ENCODE measurements around the gene NR2C2. TPM values are rescaled to one million over a fixed set of nuclear protein-coding genes. Genes with fewer than 3 reads are reported as not detected.

Gene NR2C2
- total RNA-seq, 2 donors from 2014 or later, result 54.4 to 60.8 TPM

GRCh38 chr3:15064835-15065549 lies 117.6 kb downstream of the NR2C2 start, which contains the start of gene MRPS25:
TSS of gene MRPS25 (minus strand) at chr3:15065315. CDS start at chr3:15065194, 121 bp downstream.
- peak; percentile 96 for DNase-seq
- no peak within 1 kb of the TSS for H3K27ac ChIP-seq (ENCODE audit: low read depth, low read length)
- H3K4me1 ChIP-seq (ENCODE audit: control insufficient read depth, insufficient read depth, low read length), result peaks cover 5% of the 10 kb centered on the region
- peak within 1 kb of the TSS; percentile 93 for H3K4me3 Mint-ChIP-seq
- no peaks in the 10 kb centered on the region for H3K27me3 ChIP-seq (ENCODE audit: control insufficient read depth, insufficient read depth, low read length, poor library complexity, severe bottlenecking)
- H3K4me1 Mint-ChIP-seq, result peaks cover 32% of the 10 kb centered on the region
- H3K9ac ChIP-seq (ENCODE audit: extremely low read depth, low read length, poor library complexity, severe bottlenecking), result peak within 1 kb of the TSS; percentile 90
- H3K27ac Mint-ChIP-seq, result peak within 1 kb of the TSS; percentile 96
- peaks cover 15% of the 10 kb centered on the region for H3K36me3 Mint-ChIP-seq (ENCODE audit: low read depth)
- H3K4me3 ChIP-seq (ENCODE audit: low read length), result peak within 1 kb of the TSS; percentile 96
- peaks cover 9% of the 10 kb centered on the region for H3K36me3 ChIP-seq (ENCODE audit: control insufficient read depth, insufficient read depth, low read length)
- H3K9me3 Mint-ChIP-seq, result peaks cover 11% of the 10 kb centered on the region
- H3K9me3 ChIP-seq (ENCODE audit: control insufficient read depth, low read length), result peaks cover 9% of the 10 kb centered on the region
- H3K27me3 Mint-ChIP-seq (ENCODE audit: insufficient read depth), result no peaks in the 10 kb centered on the region
- WGBS, 2 experiments (ENCODE audit: insufficient coverage in 1 of 2, insufficient read length in 1 of 2), result 0 to 1% methylated on average over 26 to 69 of the region's 69 CpGs
- TF ChIP-seq CTCF (conservative IDR thresholded peaks at IDR 0.05), result no peak

- H3K27ac ChIP-seq (ENCODE audit: low read depth, low read length), result no peak overlapping the region
- peak overlapping the region; percentile 93 for H3K4me3 Mint-ChIP-seq
- H3K9ac ChIP-seq (ENCODE audit: extremely low read depth, low read length, poor library complexity, severe bottlenecking), result peak overlapping the region; percentile 90
Measured at GRCh38 chr3:15065550-15066007, 118.2 kb downstream of the NR2C2 start.

GRCh38 chr3:15066467-15066866 lies 119.1 kb downstream of the NR2C2 start:
- Histone ChIP-seq H3K4me3 (ENCODE audit: low read length) (no peak overlapping the region), H3K36me3 (ENCODE audit: control insufficient read depth, insufficient read depth, low read length) (peaks cover 5% of the 10 kb centered on the region), H3K27me3 (ENCODE audit: control insufficient read depth, insufficient read depth, low read length, poor library complexity, severe bottlenecking) (no peaks in the 10 kb centered on the region), H3K9ac (ENCODE audit: extremely low read depth, low read length, poor library complexity, severe bottlenecking) (no peak overlapping the region), H3K4me1 (ENCODE audit: control insufficient read depth, insufficient read depth, low read length) (peaks cover 5% of the 10 kb centered on the region), H3K9me3 (ENCODE audit: control insufficient read depth, low read length) (no peaks in the 10 kb centered on the region), H3K27ac (ENCODE audit: low read depth, low read length) (no peak overlapping the region)
- no peak for DNase-seq
- Mint-ChIP-seq H3K4me1 (peaks cover 31% of the 10 kb centered on the region), H3K36me3 (ENCODE audit: low read depth) (peaks cover 6% of the 10 kb centered on the region), H3K4me3 (no peak overlapping the region), H3K27me3 (ENCODE audit: insufficient read depth) (no peaks in the 10 kb centered on the region), H3K9me3 (no peaks in the 10 kb centered on the region), H3K27ac (no peak overlapping the region)
- no peak for TF ChIP-seq CTCF (conservative IDR thresholded peaks at IDR 0.05)
- 97% methylated on average over 3 of the region's 3 CpGs; no CpG with 5 or more reads in 1 of the 2 experiments for WGBS, 2 experiments (ENCODE audit: insufficient coverage in 1 of 2, insufficient read length in 1 of 2)

More at GRCh38 chr3:15065550-15066007, 118.2 kb downstream of the NR2C2 start:
- WGBS, 2 experiments (ENCODE audit: insufficient coverage in 1 of 2, insufficient read length in 1 of 2), result 83 to 84% methylated on average over 11 to 16 of the region's 16 CpGs
- no peaks in the 10 kb centered on the region for H3K27me3 Mint-ChIP-seq (ENCODE audit: insufficient read depth)
- Histone ChIP-seq H3K27me3 (ENCODE audit: control insufficient read depth, insufficient read depth, low read length, poor library complexity, severe bottlenecking) (no peaks in the 10 kb centered on the region), H3K36me3 (ENCODE audit: control insufficient read depth, insufficient read depth, low read length) (peaks cover 5% of the 10 kb centered on the region), H3K4me3 (ENCODE audit: low read length) (peak overlapping the region; percentile 96), H3K4me1 (ENCODE audit: control insufficient read depth, insufficient read depth, low read length) (peaks cover 5% of the 10 kb centered on the region), H3K9me3 (ENCODE audit: control insufficient read depth, low read length) (peaks cover 6% of the 10 kb centered on the region)
- peak; percentile 47 for DNase-seq
- peaks cover 5% of the 10 kb centered on the region for H3K9me3 Mint-ChIP-seq
- H3K27ac Mint-ChIP-seq, result no peak overlapping the region
- peaks cover 31% of the 10 kb centered on the region for H3K4me1 Mint-ChIP-seq
- peaks cover 11% of the 10 kb centered on the region for H3K36me3 Mint-ChIP-seq (ENCODE audit: low read depth)
- TF ChIP-seq CTCF (conservative IDR thresholded peaks at IDR 0.05), result no peak

Measured in endodermal cell (in vitro differentiated cells).